ENCODE measurements around the gene CHDH. TPM values are rescaled to one million over a fixed set of nuclear protein-coding genes. Genes with fewer than 3 reads are reported as not detected.

The CHDH gene
- total and polyA plus RNA-seq, 10 donors, result 0.19 to 4.9 (median 0.62) TPM

- TF ChIP-seq POLR2AphosphoS5 (IDR thresholded peaks at IDR 0.05) (no peak), POLR2A (IDR thresholded peaks at IDR 0.05) (no peak)
- intact Hi-C loops (cut with DNase I; ENCODE audit: low total_unique reads), result no loop called here
- Histone ChIP-seq H3K27me3 (replicated peaks in 1 of 7) (no peaks in the 10 kb centered on the region), H3K4me1 (no peaks in the 10 kb centered on the region), H3K4me3 (no peak overlapping the region), H3K36me3 (no peaks in the 10 kb centered on the region), H3K27ac (no peak overlapping the region), H3K9me3 (no peaks in the 10 kb centered on the region)
- 69 to 76% (median 75%) methylated on average over 5 of the region's 5 CpGs for WGBS, 5 donors
- DNase-seq, result no peak
Measured at GRCh38 chr3:53788038-53788437, 58.2 kb downstream of the CHDH start.

GRCh38 chr3:53787016-53787415 lies 59.2 kb downstream of the CHDH start:
- no peak for TF ChIP-seq POLR2AphosphoS5 (IDR thresholded peaks at IDR 0.05)
- no peak for TF ChIP-seq POLR2A (IDR thresholded peaks at IDR 0.05)
- no peak for TF ChIP-seq CTCF (IDR thresholded peaks at IDR 0.05 in 8 of 11, conservative IDR thresholded peaks at IDR 0.05 in 3 of 11)
- WGBS, 5 donors, result 81 to 92% (median 86%) methylated on average over 9 of the region's 9 CpGs
- intact Hi-C loops (cut with DNase I; ENCODE audit: low total_unique reads), result no loop called here
- Histone ChIP-seq H3K9me3 (no peaks in the 10 kb centered on the region), H3K36me3 (no peaks in the 10 kb centered on the region), H3K27me3 (replicated peaks in 1 of 7) (no peaks in the 10 kb centered on the region), H3K4me3 (no peak overlapping the region), H3K27ac (no peak overlapping the region), H3K4me1 (no peaks in the 10 kb centered on the region)
- DNase-seq, result no peak

- TF ChIP-seq CTCF (IDR thresholded peaks at IDR 0.05 in 8 of 11, conservative IDR thresholded peaks at IDR 0.05 in 3 of 11) (no peak), POLR2AphosphoS5 (IDR thresholded peaks at IDR 0.05) (no peak), POLR2A (IDR thresholded peaks at IDR 0.05) (no peak)
- H3K4me3 ChIP-seq, result no peak overlapping the region
- 81 to 89% (median 83%) methylated on average over 2 of the region's 2 CpGs for WGBS, 5 donors
- no peaks in the 10 kb centered on the region for H3K9me3 ChIP-seq
- H3K36me3 ChIP-seq, result no peaks in the 10 kb centered on the region
- DNase-seq, result no peak
- no peaks in the 10 kb centered on the region for H3K4me1 ChIP-seq
- H3K27me3 ChIP-seq (replicated peaks in 1 of 7), result no peaks in the 10 kb centered on the region
- H3K27ac ChIP-seq, result no peak overlapping the region
- intact Hi-C loops (cut with DNase I; ENCODE audit: low total_unique reads), result no loop called here
Measured at GRCh38 chr3:53780806-53781205, 65.4 kb downstream of the CHDH start.

- H3K27ac ChIP-seq, result no peak overlapping the region
- DNase-seq, result no peak
- no peaks in the 10 kb centered on the region for H3K27me3 ChIP-seq (replicated peaks in 1 of 7)
- intact Hi-C loops (cut with DNase I; ENCODE audit: low total_unique reads), result no loop called here
- H3K9me3 ChIP-seq, result no peaks in the 10 kb centered on the region
- TF ChIP-seq POLR2A (IDR thresholded peaks at IDR 0.05) (no peak), CTCF (IDR thresholded peaks at IDR 0.05 in 8 of 11, conservative IDR thresholded peaks at IDR 0.05 in 3 of 11) (no peak), POLR2AphosphoS5 (IDR thresholded peaks at IDR 0.05) (no peak)
- H3K36me3 ChIP-seq, result no peaks in the 10 kb centered on the region
- 74 to 97% (median 82%) methylated on average over 4 of the region's 4 CpGs for WGBS, 5 donors
- no peak overlapping the region for H3K4me3 ChIP-seq
- no peaks in the 10 kb centered on the region for H3K4me1 ChIP-seq
Measured at GRCh38 chr3:53780171-53780570, 66.0 kb downstream of the CHDH start.

- Histone ChIP-seq H3K9me3 (no peaks in the 10 kb centered on the region), H3K27me3 (replicated peaks in 1 of 7) (no peaks in the 10 kb centered on the region), H3K27ac (no peak overlapping the region), H3K4me3 (no peak overlapping the region), H3K36me3 (no peaks in the 10 kb centered on the region), H3K4me1 (peaks cover 0 to 8% (median 0%) of the 10 kb centered on the region in 6 donors)
- 76 to 88% (median 80%) methylated on average over 3 of the region's 3 CpGs for WGBS, 5 donors
- intact Hi-C loops (cut with DNase I; ENCODE audit: low total_unique reads), result no loop called here
- TF ChIP-seq CTCF (IDR thresholded peaks at IDR 0.05 in 8 of 11, conservative IDR thresholded peaks at IDR 0.05 in 3 of 11) (no peak), POLR2A (IDR thresholded peaks at IDR 0.05) (no peak), POLR2AphosphoS5 (IDR thresholded peaks at IDR 0.05) (no peak)
- no peak for DNase-seq
Measured at GRCh38 chr3:53778153-53778552, 68.1 kb downstream of the CHDH start.
